Retinal pigment epithelial cell (primary cell): Measurements from ENCODE around the gene RHPN2.
"Not testable (repeated sequence)": the region's sequence is repeated elsewhere in the genome, so short reads cannot be mapped to it uniquely, and the experiment has no call there.

Experiments used
- DNase-seq: peaks from one replicate; pipeline ENCODE4 v3.0.0-alpha.2; 2010; ENCODE audit warnings: low read depth
- H3K4me3 ChIP-seq: 2 replicates; pipeline ENCODE4 v1.5.1; 2011; ENCODE audit warnings: mild to moderate bottlenecking, low read length, control low read depth, moderate library complexity
- TF ChIP-seq, protein P1 (sequence below): conservative IDR thresholded peaks from 2 replicates; pipeline ENCODE4 v1.5.1; 2011; ENCODE audit warnings: low read depth, low read length, control low read depth, inconsistent platforms

RHPN2 gene

DNA sequence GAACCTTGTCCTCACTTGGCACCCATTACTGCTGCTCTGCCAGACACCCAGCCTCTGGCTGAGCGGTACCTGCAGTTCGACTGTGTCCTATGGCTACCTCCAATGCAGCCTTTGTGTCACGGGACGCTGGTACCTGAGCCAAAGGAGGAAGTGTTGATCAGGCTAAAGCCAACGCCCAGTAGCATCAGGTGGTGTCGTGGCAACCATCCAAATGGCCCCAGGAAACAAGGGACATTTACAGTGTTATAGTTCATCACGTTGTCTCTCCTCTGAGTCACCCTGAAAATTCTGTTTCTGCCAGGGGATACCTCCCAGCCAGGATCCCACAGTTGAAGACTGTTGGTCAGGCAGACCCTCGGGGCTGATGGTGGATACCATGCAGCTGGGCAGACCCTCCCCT lies 10.1 kb downstream of the RHPN2 start:
- TF ChIP-seq, protein P1, sequence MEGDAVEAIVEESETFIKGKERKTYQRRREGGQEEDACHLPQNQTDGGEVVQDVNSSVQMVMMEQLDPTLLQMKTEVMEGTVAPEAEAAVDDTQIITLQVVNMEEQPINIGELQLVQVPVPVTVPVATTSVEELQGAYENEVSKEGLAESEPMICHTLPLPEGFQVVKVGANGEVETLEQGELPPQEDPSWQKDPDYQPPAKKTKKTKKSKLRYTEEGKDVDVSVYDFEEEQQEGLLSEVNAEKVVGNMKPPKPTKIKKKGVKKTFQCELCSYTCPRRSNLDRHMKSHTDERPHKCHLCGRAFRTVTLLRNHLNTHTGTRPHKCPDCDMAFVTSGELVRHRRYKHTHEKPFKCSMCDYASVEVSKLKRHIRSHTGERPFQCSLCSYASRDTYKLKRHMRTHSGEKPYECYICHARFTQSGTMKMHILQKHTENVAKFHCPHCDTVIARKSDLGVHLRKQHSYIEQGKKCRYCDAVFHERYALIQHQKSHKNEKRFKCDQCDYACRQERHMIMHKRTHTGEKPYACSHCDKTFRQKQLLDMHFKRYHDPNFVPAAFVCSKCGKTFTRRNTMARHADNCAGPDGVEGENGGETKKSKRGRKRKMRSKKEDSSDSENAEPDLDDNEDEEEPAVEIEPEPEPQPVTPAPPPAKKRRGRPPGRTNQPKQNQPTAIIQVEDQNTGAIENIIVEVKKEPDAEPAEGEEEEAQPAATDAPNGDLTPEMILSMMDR: no peak
- no peak for DNase-seq

DNA sequence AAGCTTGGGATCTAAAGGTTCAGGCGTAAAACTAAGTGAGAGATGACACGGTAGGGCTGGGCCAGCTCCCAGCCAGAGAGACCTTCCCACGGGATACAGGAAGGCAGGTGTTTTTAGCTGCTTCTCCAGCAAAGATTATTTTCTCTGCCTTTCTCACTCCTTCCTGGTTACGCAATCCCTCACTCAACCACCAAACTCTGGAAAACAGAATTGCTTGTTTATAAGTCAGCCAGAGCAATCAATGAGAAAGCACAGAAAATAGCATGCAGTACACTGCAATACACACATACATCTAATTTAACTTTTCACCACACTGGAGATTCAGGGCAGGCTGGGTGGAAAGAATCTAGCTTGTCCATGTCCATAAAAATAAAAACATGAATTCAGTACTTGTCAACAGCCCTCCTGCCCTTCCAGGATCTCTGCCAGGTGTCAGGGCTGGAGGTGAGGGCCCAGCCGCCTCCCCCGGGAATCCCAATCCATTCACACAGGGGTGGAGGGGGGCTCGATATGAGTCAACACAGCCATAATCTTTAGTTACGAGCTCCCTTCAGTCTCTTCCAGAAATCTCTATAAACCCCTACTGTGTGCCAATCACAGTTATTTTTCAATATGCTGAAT lies 12.2 kb downstream of the RHPN2 start:
- H3K4me3 ChIP-seq: no peak overlapping the region
- TF ChIP-seq, protein P1: no peak
- DNase-seq: no peak

More for the DNA sequence above, 10.1 kb downstream of the RHPN2 start:
- no peak overlapping the region for H3K4me3 ChIP-seq

DNA sequence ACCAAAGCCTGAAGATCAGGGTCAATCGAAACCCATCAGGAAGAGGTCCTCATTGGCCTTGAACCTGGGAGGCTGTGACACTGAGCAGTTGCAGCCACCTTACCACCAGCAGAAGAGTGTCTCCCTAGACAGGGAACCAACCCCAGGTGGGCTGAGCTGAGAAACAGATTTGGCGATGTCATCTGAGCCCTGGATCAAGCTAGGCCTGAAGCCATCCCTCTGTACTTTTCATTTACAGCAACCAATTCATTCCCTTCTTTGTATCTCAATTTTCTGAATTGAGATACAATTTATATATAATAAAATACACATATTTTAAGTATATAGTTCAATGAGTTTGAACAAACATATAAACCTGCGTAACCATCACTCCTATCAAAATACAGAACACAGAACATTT lies 14.6 kb downstream of the RHPN2 start:
- TF ChIP-seq, protein P1: no peak
- H3K4me3 ChIP-seq: no peak overlapping the region
- DNase-seq: no peak

DNA sequence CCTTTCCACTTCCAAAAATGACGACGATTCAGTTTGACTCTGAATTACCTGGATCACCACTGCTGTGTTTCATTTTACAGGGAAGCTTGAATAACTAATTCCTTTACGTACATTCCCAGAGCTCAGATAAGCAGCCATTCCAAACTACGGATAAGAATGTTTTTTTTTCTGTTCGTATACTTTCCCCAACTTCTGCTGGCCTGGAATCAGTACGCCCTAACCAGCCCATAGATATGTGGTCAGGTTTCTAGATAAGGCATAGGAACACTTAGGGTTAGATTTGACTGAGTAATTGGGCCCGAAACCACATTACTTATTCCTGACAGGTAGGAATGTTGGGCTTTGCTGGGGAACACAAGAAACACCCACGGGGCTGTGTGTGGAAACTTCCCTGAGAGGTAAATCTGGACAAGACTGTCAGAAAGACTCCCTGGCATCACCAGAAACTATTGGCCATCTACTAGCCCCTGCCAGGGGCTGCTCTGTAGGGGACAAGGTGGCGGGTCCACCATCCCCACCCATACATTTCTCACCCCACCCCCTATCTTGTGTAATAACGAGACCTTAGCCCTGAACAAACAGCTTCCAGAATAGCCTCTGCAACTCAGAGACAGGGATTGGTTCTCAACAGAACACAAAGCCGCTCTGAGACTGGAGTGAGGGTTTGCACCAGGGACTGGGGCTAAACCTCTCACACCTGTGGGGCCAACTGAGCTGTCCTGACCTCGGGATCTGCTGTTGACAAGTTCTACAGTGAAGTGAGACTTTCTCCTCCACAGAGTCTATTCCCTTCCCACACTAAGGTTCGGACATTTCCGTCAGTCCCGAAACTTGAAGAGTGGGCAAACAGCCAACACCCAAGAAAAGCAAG lies 15.6 kb downstream of the RHPN2 start:
- TF ChIP-seq, protein P1: no peak
- DNase-seq: no peak
- no peak overlapping the region for H3K4me3 ChIP-seq

DNA sequence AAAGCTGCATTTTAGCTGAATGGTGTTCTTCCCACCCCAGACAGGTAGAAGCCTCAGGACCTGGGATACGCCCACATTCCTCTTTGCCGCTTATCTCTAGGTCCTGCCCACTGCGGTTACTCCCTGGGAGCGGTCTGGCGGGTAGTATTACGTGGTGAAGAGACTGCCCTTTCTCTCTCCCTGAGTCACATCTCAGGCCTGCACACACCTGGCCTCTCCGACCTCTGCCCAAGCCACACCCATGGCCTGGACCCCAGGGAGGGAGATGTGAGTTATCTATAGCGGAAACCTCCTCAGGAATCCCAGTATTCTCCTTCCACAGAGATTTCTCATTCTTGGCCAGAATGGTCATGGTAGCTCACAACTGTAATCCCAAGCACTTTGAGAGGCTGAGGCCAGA lies 17.3 kb downstream of the RHPN2 start:
- no peak overlapping the region for H3K4me3 ChIP-seq
- TF ChIP-seq, protein P1: no peak
- DNase-seq: no peak

DNA sequence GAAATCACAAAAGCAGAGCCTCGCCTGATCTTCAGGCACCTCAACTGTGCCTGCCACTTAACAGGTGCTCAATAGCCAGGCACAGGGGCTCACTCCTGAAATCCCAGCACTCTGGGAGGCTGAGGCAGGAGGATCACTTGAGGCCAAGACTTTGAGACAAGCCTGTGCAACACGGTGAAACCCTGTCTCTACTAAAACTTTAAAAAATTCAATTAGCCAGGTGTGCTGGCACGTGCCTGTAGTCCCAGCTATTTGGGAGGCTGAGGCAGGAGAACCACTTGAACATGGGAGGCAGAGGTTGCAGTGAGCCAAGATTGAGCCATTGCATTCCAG lies 22.9 kb downstream of the RHPN2 start:
- not testable (repeated sequence) for H3K4me3 ChIP-seq, DNase-seq

DNA sequence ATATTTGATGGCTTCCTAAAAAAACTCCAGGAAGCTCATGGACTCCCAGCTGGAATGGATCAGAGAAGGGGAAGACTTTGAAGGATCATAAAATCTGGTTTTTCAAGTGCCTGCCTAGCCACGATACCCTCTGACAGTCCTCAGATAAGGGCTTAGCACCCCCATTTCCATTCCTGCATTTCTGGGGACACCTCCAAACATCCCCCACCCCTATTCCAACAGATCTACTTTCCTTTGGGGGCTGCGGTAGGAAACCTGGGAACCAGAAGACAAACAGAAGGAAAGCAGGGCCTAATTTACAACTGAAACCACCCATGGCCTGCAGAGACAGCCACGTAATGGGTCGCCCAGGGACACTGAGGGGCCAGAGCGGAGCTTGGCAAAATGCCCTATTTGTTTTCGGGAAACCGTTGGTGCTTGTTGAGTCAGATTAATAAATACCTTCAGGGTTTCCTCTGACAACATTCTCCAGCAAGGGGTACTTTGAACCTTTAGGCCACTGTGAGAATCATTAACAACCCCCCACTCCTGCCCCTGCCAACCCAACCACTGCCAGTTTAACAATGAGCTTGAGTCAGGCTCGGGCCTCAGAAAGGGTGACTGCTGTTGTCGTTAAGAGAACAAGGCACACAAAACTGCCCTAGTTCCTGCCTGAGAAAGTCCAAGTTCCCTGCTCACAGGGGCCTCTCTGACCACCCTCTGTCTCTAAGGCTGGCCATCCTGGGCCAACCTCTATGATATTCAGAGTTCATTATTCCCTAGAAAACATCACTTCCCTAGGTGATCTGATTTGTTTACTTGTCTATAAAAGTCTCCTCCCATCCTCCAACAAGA lies 23.5 kb downstream of the RHPN2 start:
- no peak overlapping the region for H3K4me3 ChIP-seq
- TF ChIP-seq, protein P1: no peak

More for the DNA sequence above, 23.5 kb downstream of the RHPN2 start:
- no peak for DNase-seq
